HG02798 (cell line): ENCODE results near the gene MARCHF11.
A peak's percentile ranks its signal among the peaks of the same experiment; 100 is the strongest.

Experiments
- ATAC-seq: cut with Tn5 transposase; IDR thresholded peaks from one replicate; pipeline ENCODE4 v1.9.1; 2021; ENCODE audit warnings: mild to moderate bottlenecking; ENCODE audit not compliant: unreplicated experiment, poor library complexity

MARCHF11 gene

DNA sequence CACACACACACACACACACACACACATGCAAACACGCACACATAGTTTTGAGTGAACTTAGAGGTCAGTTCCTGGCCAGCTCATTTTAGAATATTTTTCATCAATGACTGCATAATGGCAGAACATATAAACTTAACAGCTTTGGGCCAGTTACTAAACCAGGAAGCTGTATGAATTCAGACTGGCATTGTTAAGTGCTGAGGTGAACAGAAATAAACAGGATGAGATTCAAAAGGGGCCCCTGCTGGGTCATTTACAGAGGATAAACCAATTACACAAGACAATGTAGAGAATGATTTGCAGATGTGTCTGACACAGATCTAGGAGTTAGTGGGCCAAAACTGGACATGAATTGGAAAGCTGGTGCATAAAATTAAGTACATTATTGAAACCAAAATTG, 44.6 kb downstream of the MARCHF11 start:
- no peak for ATAC-seq

GRCh38 chr5:16134204-16134603, 45.4 kb downstream of the MARCHF11 start:
- no peak for ATAC-seq

GRCh38 chr5:16131878-16132277, 47.7 kb downstream of the MARCHF11 start:
- ATAC-seq: no peak

DNA sequence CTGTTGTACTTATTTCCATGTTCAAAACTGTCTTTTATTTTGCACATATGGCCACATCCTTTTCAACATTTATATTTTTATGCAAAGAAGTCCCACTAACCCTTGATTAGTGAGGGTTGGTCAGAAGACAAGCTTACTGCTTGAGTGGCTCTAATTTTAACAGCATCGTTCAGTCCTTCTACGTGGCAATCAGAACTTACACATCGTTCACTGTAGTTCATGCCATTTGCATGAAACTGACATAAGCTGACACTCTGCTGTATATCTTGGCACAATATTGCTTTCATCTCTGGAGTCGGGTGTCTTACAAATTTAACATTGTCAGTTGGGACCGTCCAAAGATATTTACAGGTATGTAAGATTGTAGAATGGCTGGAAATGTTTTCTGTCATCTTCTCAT, 50.6 kb downstream of the MARCHF11 start:
- no peak for ATAC-seq

DNA sequence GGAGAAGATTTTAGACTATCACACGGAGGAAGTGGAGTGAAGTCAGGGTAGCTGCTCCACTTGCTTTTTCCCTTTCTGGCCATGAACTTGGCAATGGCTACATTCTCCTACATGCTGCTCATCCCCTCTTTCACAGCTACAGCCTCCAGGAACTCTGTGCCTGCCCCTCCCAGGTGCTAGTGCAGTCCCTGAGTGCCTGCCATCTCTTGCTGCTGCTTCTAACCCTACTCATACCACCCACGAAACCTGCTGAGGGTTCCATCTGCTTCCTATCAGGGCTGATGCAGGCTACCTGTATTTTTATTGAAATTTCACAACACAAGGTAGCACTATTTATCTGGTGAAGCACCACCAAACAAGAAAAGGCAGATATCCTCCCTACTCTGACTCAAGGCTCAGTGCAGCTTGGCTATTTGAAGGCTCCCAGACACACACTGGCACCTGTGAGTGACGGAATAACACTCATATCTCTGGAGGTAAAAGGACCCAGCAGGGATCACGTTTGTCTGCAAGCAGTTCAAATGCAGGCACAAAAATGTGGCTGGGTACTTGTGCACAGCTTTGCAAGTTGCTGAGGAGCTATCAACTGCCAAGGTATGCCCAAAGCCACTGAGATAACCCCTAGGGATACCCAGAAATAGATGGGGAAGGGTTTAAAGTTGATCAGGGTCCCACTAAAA, 51.6 kb downstream of the MARCHF11 start:
- no peak for ATAC-seq

DNA sequence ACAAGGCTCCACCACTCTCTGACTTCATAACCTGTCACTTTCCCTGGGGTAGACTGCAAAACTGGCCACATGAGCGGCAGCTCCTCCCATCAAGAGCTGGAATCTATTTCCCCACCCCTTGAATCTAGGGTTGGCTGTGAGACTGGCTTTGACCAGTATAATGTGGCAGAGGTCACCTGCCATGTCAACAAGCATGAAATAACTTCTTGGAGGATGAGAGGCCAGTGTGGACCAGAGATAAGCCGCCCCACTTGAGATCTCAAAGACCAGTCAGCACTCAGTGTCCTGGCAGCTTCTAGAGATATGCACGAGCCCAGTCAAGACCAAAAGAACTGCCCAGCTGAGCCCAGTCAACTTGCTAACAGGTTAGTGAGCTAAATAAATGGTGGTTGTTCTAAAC, 59.0 kb downstream of the MARCHF11 start:
- ATAC-seq: no peak

GRCh38 chr5:16119790-16120189, 59.8 kb downstream of the MARCHF11 start:
- no peak for ATAC-seq

- ATAC-seq: no peak
Measured at GRCh38 chr5:16115140-16115539, 64.5 kb downstream of the MARCHF11 start.

DNA sequence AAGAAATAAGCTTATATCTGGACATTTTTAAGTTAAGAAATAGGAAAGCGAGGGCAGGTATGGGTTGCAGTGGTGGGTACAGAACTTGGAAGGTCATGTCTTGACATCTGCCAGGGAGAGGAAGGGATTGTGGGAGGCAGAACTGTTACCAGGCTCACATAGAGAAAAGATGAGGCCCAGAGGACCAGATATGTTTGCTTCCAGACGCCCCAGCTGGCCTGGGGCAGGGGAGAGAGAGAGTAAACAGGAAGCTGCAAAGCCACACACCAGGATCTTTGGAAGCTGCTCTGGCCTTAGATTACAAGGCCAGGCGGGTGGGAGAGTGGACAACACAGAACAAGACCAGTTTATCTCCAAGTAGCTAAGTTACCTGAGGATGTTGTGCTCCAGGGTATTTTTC, 71.2 kb downstream of the MARCHF11 start:
- ATAC-seq: no peak

DNA sequence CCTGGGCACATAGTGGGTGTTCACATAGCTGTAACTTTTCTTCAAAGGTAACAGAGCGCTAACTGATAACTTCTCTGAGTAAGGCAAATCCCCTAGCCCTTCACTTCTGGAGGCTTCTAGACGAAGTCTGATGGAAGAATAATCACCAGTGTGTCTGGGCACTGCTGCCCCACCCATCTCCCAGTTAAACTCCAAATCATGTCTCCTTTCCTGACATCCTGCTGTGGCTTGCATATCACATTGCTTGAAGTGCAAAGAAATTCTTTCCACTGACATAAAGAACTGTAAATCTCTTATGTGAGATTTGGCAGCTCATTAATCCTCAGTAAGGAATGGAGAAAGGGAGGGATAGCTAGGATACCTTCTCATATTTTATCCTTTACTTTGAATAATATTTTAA, 74.6 kb downstream of the MARCHF11 start:
- no peak for ATAC-seq

GRCh38 chr5:16095612-16096011, 84.0 kb downstream of the MARCHF11 start:
- ATAC-seq: no peak

- no peak for ATAC-seq
Measured at GRCh38 chr5:16090270-16090669, 89.3 kb downstream of the MARCHF11 start.

- ATAC-seq: no peak
Measured at GRCh38 chr5:16082982-16083381, 96.6 kb downstream of the MARCHF11 start.

- ATAC-seq: no peak
Measured at GRCh38 chr5:16082053-16082452, 97.5 kb downstream of the MARCHF11 start.

GRCh38 chr5:16081376-16081955, 98.1 kb downstream of the MARCHF11 start:
- no peak for ATAC-seq

DNA sequence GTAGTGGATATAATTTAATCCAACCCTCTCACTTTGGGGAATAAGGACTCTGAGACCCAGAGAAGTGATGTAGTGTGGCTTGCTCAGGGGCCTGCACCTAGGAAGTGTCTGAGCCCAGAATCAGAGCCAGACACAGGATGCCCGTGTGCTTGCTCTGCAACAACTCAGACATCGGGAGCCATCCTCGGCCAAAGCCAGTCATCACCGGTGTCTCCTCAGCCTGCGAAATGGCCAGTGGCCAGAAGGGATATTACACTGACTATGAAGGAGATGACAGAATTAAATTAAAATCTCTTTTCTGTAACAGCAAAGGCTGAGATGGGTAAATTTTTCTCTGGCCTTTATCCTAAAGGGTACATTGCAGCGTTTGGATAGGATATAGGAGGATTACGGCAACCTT, 102.9 kb downstream of the MARCHF11 start:
- no peak for ATAC-seq

DNA sequence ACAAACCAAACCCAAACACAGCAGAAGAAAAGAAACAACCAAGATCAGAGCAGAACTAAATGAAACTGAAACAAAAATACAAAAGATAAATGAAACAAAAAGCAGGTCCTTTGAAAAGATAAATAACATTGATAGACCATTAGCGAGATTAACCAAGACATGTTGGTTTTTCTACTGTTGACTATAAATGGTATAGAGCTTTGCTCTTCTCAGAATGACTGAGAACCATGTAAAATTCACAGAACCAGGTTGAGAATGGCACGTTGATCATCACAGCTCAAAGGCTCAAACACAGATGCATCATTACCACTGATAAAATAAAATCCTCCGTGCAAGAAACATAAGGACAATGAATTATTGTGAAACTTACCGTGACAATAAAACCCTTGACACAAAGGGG, 105.2 kb downstream of the MARCHF11 start:
- no peak for ATAC-seq

DNA sequence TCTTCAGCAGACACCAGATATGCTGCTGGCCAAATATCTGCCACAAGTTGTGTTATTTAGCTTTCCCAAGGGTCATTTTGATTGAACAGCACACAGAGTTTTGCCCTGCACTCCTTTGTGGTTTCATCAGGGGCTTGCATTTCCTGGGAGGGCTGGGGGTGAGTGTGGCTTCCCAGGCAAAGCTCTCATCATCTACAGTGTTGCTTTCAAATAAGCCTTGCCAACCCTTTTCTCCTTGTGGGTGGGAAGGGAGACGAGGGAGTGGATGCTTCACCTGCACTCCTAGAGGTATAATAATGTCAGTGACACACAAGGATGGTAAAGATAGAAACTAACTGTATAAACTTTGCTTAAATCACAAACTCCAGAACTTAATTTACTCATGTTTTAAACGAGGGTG, 107.0 kb downstream of the MARCHF11 start:
- no peak for ATAC-seq

DNA sequence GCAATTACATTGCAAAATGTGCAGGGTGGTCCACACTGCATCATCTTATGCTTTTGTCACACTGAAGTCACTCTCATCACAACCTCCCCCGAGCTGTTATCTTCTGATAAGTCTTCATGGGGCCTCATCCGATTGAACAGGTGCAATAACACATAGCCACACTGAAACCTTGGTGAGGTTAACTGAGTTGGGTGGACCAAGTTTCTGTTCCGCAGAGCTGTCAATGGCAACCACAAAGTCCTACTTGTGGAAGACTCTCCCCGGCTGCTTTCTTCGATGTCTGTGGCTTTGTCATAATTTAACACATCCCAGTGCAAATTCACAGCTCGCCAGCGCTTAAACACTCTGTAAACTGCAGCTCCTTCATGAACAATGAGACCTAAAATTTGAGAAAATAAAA, 112.2 kb downstream of the MARCHF11 start:
- peak; percentile 62 for ATAC-seq

- no peak for ATAC-seq
Measured at GRCh38 chr5:16066810-16067209, 112.8 kb downstream of the MARCHF11 start.

DNA sequence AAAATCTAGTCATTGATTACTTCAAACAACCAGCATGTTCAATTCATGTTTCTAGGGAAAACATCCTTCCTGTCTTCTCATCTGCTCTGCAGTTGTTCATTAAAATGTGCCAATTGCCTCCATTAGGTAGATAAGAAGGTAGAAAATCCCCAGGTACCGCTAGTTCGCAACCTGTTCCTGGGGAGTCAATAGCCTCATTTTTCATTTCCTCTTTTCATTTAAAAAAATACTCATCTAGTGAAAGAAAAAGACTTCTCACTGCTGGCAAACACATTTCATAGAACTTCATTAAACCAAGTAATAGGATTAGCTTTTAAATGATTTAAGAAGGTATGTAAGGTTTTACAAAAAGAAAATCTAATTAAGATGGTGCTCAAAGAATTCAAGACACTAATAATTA, 113.3 kb downstream of the MARCHF11 start:
- no peak for ATAC-seq

DNA sequence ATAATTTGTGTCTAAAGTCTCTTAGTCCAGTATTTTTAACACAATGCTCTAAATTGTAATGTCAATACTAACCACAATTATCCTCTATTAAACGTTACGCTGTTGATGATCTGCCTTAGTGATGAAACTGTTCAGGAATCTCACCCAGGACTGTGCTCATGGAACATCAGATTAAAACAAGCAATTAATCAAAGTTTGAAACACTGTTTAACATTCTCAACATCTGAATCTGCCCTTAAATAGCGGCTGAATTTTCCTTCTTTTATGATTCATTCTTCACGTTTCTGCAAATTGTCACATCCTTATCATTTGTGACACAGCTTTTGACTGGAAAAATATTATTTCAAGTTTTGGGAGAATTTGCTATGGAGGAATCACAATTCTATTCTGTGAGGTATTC, 113.8 kb downstream of the MARCHF11 start:
- ATAC-seq: no peak
